ENCODE data around the gene RRP1B.

DNA sequence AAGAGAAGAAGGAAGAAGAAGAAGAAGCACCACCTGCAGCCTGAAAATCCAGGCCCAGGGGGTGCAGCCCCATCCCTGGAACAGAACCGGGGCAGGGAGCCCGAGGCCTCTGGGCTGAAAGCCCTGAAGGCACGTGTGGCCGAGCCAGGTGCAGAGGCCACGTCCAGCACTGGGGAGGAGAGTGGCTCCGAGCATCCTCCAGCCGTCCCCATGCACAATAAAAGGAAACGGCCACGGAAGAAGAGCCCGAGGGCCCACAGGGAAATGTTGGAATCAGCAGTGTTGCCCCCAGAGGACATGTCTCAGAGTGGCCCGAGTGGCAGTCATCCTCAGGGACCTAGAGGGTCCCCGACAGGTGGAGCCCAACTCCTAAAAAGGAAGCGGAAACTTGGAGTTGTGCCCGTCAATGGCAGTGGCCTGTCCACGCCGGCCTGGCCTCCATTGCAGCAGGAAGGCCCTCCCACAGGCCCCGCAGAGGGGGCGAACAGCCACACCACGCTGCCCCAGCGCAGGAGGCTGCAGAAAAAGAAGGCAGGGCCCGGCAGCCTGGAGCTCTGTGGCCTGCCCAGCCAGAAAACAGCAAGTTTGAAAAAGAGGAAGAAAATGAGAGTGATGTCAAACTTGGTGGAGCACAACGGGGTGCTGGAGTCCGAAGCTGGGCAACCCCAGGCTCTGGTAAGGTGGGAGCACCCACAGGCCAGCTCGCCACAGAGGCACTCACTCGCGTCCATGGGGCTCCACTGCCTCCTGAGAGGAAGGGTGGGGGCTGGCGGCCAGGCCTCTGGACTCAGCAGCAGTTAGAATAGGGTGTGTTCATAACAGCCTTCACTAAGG, 28.4 kb downstream of the RRP1B start:
- TF ChIP-seq, protein P1, sequence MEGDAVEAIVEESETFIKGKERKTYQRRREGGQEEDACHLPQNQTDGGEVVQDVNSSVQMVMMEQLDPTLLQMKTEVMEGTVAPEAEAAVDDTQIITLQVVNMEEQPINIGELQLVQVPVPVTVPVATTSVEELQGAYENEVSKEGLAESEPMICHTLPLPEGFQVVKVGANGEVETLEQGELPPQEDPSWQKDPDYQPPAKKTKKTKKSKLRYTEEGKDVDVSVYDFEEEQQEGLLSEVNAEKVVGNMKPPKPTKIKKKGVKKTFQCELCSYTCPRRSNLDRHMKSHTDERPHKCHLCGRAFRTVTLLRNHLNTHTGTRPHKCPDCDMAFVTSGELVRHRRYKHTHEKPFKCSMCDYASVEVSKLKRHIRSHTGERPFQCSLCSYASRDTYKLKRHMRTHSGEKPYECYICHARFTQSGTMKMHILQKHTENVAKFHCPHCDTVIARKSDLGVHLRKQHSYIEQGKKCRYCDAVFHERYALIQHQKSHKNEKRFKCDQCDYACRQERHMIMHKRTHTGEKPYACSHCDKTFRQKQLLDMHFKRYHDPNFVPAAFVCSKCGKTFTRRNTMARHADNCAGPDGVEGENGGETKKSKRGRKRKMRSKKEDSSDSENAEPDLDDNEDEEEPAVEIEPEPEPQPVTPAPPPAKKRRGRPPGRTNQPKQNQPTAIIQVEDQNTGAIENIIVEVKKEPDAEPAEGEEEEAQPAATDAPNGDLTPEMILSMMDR (IDR thresholded peaks at IDR 0.05), result no peak
- no peak for TF ChIP-seq EZH2 (IDR thresholded peaks at IDR 0.05; ENCODE audit: borderline replicate concordance, insufficient read depth, low read depth, low read length, poor library complexity, severe bottlenecking)

Data from B cell (primary cell).